Endothelial cell of umbilical vein (primary cell): Measurements from ENCODE around the gene CCDC120.

Experiments
- CTCF ChIP-seq, 2 donors: IDR thresholded peaks; 1 replicate in 1 of 2; 2 replicates in 1 of 2; pipeline ENCODE4 v1.5.1; 2011; ENCODE audit warnings: low read length in 2 of 2, mild to moderate bottlenecking in 2 of 2, moderate library complexity in 2 of 2, control low read depth in 1 of 2, inconsistent platforms in 1 of 2, low read depth in 1 of 2; ENCODE audit not compliant: insufficient read depth in 1 of 2; ENCODE audit errors: extremely low read depth in 1 of 2
- EZH2 ChIP-seq: IDR thresholded peaks from 2 replicates; pipeline ENCODE4 v1.6.1; 2012; ENCODE audit warnings: borderline replicate concordance, low read depth, mild to moderate bottlenecking, moderate library complexity, low read length, inconsistent platforms; ENCODE audit not compliant: severe bottlenecking
- FOS ChIP-seq: IDR thresholded peaks from 2 replicates; pipeline ENCODE4 v1.6.1; 2011; ENCODE audit warnings: mild to moderate bottlenecking, low read length, moderate library complexity, borderline replicate concordance; ENCODE audit not compliant: insufficient read depth
- GATA2 ChIP-seq: IDR thresholded peaks from 2 replicates; pipeline ENCODE4 v1.7.0; 2011; ENCODE audit warnings: low read depth, mild to moderate bottlenecking, moderate library complexity, mixed read lengths, low read length; ENCODE audit not compliant: insufficient read length, insufficient read depth
- JUN ChIP-seq: IDR thresholded peaks from 2 replicates; pipeline ENCODE4 v1.6.1; 2011; ENCODE audit warnings: borderline replicate concordance, low read depth; ENCODE audit not compliant: insufficient read length, insufficient read depth
- MYC ChIP-seq: IDR thresholded peaks from one replicate; pipeline ENCODE4 v1.6.1; 2011; ENCODE audit warnings: mild to moderate bottlenecking, low read depth, low read length
- POLR2A ChIP-seq: IDR thresholded peaks from 2 replicates; pipeline ENCODE4 v1.6.1; 2012; ENCODE audit warnings: low read depth, mild to moderate bottlenecking, control low read depth, low read length
- POLR2AphosphoS5 ChIP-seq: IDR thresholded peaks from 2 replicates; pipeline ENCODE4 v1.6.1; 2012; ENCODE audit warnings: low read depth, mild to moderate bottlenecking, control low read depth, low read length, moderate library complexity; ENCODE audit not compliant: insufficient read depth

- TF ChIP-seq EZH2: no peak
- no peak for TF ChIP-seq POLR2A
- TF ChIP-seq CTCF (IDR thresholded peaks at IDR 0.05; ENCODE audit: extremely low read depth in 1 of 2, insufficient read depth in 1 of 2, low read depth in 1 of 2, low read length in 2 of 2): no peak
- TF ChIP-seq GATA2: no peak
- TF ChIP-seq POLR2AphosphoS5: no peak
- no peak for TF ChIP-seq FOS
- no peak for TF ChIP-seq JUN
- no peak for TF ChIP-seq MYC
Observed at GRCh38 chrX:49019050-49019449, 39.7 kb upstream of the CCDC120 start.
